NCI-H226 (cell line): ENCODE data around the gene TPD52L1.

ENCODE experiments used
- DNase-seq: peaks from one replicate; pipeline ENCODE4 v3.0.0-alpha.2; 2015

The TPD52L1 gene

GRCh38 chr6:125245523-125246264 is 92.1 kb downstream of the TPD52L1 start:
- peak; percentile 55 for DNase-seq

GRCh38 chr6:125246566-125246965 is 93.0 kb downstream of the TPD52L1 start:
- DNase-seq, result no peak

- DNase-seq, result no peak
Observed at GRCh38 chr6:125248136-125248535, 94.6 kb downstream of the TPD52L1 start.

GRCh38 chr6:125250511-125250910 is 96.9 kb downstream of the TPD52L1 start:
- DNase-seq, result no peak

GRCh38 chr6:125251516-125252220 is 98.1 kb downstream of the TPD52L1 start:
- no peak for DNase-seq

- DNase-seq, result no peak
Observed at GRCh38 chr6:125252891-125253290, 99.3 kb downstream of the TPD52L1 start.

- DNase-seq, result no peak
Observed at GRCh38 chr6:125253881-125254280, 100.3 kb downstream of the TPD52L1 start.

GRCh38 chr6:125254321-125254720 is 100.7 kb downstream of the TPD52L1 start:
- DNase-seq, result no peak

- DNase-seq, result no peak
Observed at GRCh38 chr6:125255201-125255600, 101.6 kb downstream of the TPD52L1 start.

- no peak for DNase-seq
Observed at GRCh38 chr6:125257351-125257750, 103.8 kb downstream of the TPD52L1 start.

- no peak for DNase-seq
Observed at GRCh38 chr6:125258651-125259353, 105.2 kb downstream of the TPD52L1 start.

GRCh38 chr6:125259354-125259736 is 105.8 kb downstream of the TPD52L1 start:
- no peak for DNase-seq

GRCh38 chr6:125262016-125263013 is 108.7 kb downstream of the TPD52L1 start:
- no peak for DNase-seq

GRCh38 chr6:125264476-125264875 is 110.9 kb downstream of the TPD52L1 start:
- DNase-seq, result no peak

- DNase-seq, result no peak
Observed at GRCh38 chr6:125267806-125268523, 114.4 kb downstream of the TPD52L1 start.

GRCh38 chr6:125268765-125269164 is 115.2 kb downstream of the TPD52L1 start:
- no peak for DNase-seq

- DNase-seq, result no peak
Observed at GRCh38 chr6:125269328-125269985, 115.9 kb downstream of the TPD52L1 start.

GRCh38 chr6:125270380-125270779 is 116.8 kb downstream of the TPD52L1 start:
- no peak for DNase-seq

- no peak for DNase-seq
Observed at GRCh38 chr6:125271486-125272159, 118.0 kb downstream of the TPD52L1 start.

- DNase-seq, result no peak
Observed at GRCh38 chr6:125273251-125273650, 119.7 kb downstream of the TPD52L1 start.

GRCh38 chr6:125273965-125274364 is 120.4 kb downstream of the TPD52L1 start:
- no peak for DNase-seq
